Measurements from ENCODE around the gene STK24. TPM values are rescaled to one million over a fixed set of nuclear protein-coding genes. Genes with fewer than 3 reads are reported as not detected.
A peak's percentile ranks its signal among the peaks of the same experiment; 100 is the strongest.

The STK24 gene
- total and polyA plus RNA-seq, 2 experiments from 2014 or later: 83.3 to 98.0 TPM

GRCh38 chr13:98557937-98558792 lies 18.7 kb downstream of the STK24 start:
- Histone ChIP-seq H3K27ac (peak overlapping the region; percentile 57), H3K9me3 (ENCODE audit: low read depth) (no peaks in the 10 kb centered on the region), H3K36me3 (no peaks in the 10 kb centered on the region), H3K4me3 (no peak overlapping the region), H3K4me1 (ENCODE audit: low read depth) (peaks cover 15% of the 10 kb centered on the region), H3K27me3 (no peaks in the 10 kb centered on the region)
- TF ChIP-seq CTCF (IDR thresholded peaks at IDR 0.05; ENCODE audit: low read depth, low read length): no peak
- no peak for DNase-seq (ENCODE audit: low read depth in 1 of 2, low spot score in 1 of 2)

GRCh38 chr13:98556968-98557631 lies 19.8 kb downstream of the STK24 start:
- no peak for TF ChIP-seq CTCF (IDR thresholded peaks at IDR 0.05; ENCODE audit: low read depth, low read length)
- Histone ChIP-seq H3K27me3 (no peaks in the 10 kb centered on the region), H3K9me3 (ENCODE audit: low read depth) (no peaks in the 10 kb centered on the region), H3K4me1 (ENCODE audit: low read depth) (peaks cover 15% of the 10 kb centered on the region), H3K4me3 (no peak overlapping the region), H3K36me3 (no peaks in the 10 kb centered on the region), H3K27ac (peak overlapping the region; percentile 57)
- no peak for DNase-seq (ENCODE audit: low read depth in 1 of 2, low spot score in 1 of 2)

- TF ChIP-seq CTCF (IDR thresholded peaks at IDR 0.05; ENCODE audit: low read depth, low read length): no peak
- DNase-seq (ENCODE audit: low read depth in 1 of 2, low spot score in 1 of 2): no peak
- Histone ChIP-seq H3K36me3 (no peaks in the 10 kb centered on the region), H3K4me1 (ENCODE audit: low read depth) (peaks cover 15% of the 10 kb centered on the region), H3K27me3 (no peaks in the 10 kb centered on the region), H3K27ac (no peak overlapping the region), H3K9me3 (ENCODE audit: low read depth) (no peaks in the 10 kb centered on the region), H3K4me3 (no peak overlapping the region)
Measured at GRCh38 chr13:98556142-98556816, 20.6 kb downstream of the STK24 start.

GRCh38 chr13:98549728-98550317 lies 27.1 kb downstream of the STK24 start:
- Histone ChIP-seq H3K36me3 (no peaks in the 10 kb centered on the region), H3K27me3 (no peaks in the 10 kb centered on the region), H3K4me1 (ENCODE audit: low read depth) (peaks cover 9% of the 10 kb centered on the region), H3K4me3 (no peak overlapping the region), H3K27ac (no peak overlapping the region), H3K9me3 (ENCODE audit: low read depth) (no peaks in the 10 kb centered on the region)
- no peak for DNase-seq (ENCODE audit: low read depth in 1 of 2, low spot score in 1 of 2)
- TF ChIP-seq CTCF (IDR thresholded peaks at IDR 0.05; ENCODE audit: low read depth, low read length): no peak

GRCh38 chr13:98549006-98549727 lies 27.7 kb downstream of the STK24 start:
- H3K9me3 ChIP-seq (ENCODE audit: low read depth): no peaks in the 10 kb centered on the region
- H3K4me3 ChIP-seq: no peak overlapping the region
- peak in 1 of 2 donors; percentile 84 for DNase-seq (ENCODE audit: low read depth in 1 of 2, low spot score in 1 of 2)
- peaks cover 12% of the 10 kb centered on the region for H3K4me1 ChIP-seq (ENCODE audit: low read depth)
- H3K27me3 ChIP-seq: no peaks in the 10 kb centered on the region
- no peak for TF ChIP-seq CTCF (IDR thresholded peaks at IDR 0.05; ENCODE audit: low read depth, low read length)
- no peak overlapping the region for H3K27ac ChIP-seq
- no peaks in the 10 kb centered on the region for H3K36me3 ChIP-seq
